SJSA1 (cell line): ENCODE data around the gene FZD7. TPM values are rescaled to one million over a fixed set of nuclear protein-coding genes. Genes with fewer than 3 reads are reported as not detected.

ENCODE experiments used
- DNase-seq, 2 experiments: peaks; one replicate each; pipeline ENCODE4 v3.0.0-alpha.2; 2015 to 2020; ENCODE audit warnings: low spot score in 2 of 2, low read depth in 1 of 2
- H3K27ac ChIP-seq: fragments of 250-450 bp; sonication (Bioruptor Pico); 2 replicates; pipeline ENCODE4 v1.5.1; 2020; ENCODE audit warnings: mild to moderate bottlenecking, moderate library complexity
- H3K27me3 ChIP-seq: fragments of 250-450 bp; sonication (Bioruptor Pico); replicated peaks from 2 replicates; pipeline ENCODE4 v1.5.1; 2020; ENCODE audit warnings: mild to moderate bottlenecking, moderate library complexity
- H3K36me3 ChIP-seq: fragments of 250-450 bp; sonication (Bioruptor Pico); 2 replicates; pipeline ENCODE4 v1.5.1; 2020; ENCODE audit warnings: mild to moderate bottlenecking
- H3K4me1 ChIP-seq: fragments of 250-450 bp; sonication (Bioruptor Pico); replicated peaks from 2 replicates; pipeline ENCODE4 v1.6.1; 2021; ENCODE audit warnings: mild to moderate bottlenecking
- H3K4me3 ChIP-seq: fragments of 250-450 bp; sonication (Bioruptor Pico); 2 replicates; pipeline ENCODE4 v1.5.1; 2020; ENCODE audit warnings: mild to moderate bottlenecking
- H3K9me3 ChIP-seq: fragments of 250-450 bp; sonication (Bioruptor Pico); replicated peaks from 2 replicates; pipeline ENCODE4 v1.5.1; 2020; ENCODE audit warnings: mild to moderate bottlenecking
- total RNA-seq: library from RNA; depleted of rRNA; stranded (reverse); fragments of >200 nt; shearing (Covaris generic); gene quantifications from 2 replicates; pipeline ENCODE4 v1.2.3, GENCODE V29; 2014

The FZD7 gene
- total RNA-seq, 1 experiment from 2014 or later = 90.7 TPM

DNA sequence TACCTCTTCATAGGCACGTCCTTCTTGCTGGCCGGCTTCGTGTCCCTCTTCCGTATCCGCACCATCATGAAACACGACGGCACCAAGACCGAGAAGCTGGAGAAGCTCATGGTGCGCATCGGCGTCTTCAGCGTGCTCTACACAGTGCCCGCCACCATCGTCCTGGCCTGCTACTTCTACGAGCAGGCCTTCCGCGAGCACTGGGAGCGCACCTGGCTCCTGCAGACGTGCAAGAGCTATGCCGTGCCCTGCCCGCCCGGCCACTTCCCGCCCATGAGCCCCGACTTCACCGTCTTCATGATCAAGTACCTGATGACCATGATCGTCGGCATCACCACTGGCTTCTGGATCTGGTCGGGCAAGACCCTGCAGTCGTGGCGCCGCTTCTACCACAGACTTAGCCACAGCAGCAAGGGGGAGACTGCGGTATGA lies 2.3 kb downstream of the FZD7 start:
- peak overlapping the region; percentile 93 for H3K4me3 ChIP-seq
- peaks cover 48% of the 10 kb centered on the region for H3K36me3 ChIP-seq
- H3K9me3 ChIP-seq = no peaks in the 10 kb centered on the region; the same call in 1 of the 2 replicates
- DNase-seq = peak in 1 of 2 experiments; percentile 24
- H3K4me1 ChIP-seq = peaks cover 66% of the 10 kb centered on the region
- H3K27me3 ChIP-seq = no peaks in the 10 kb centered on the region
- no peak overlapping the region; the same call in 1 of the 2 replicates for H3K27ac ChIP-seq

DNA sequence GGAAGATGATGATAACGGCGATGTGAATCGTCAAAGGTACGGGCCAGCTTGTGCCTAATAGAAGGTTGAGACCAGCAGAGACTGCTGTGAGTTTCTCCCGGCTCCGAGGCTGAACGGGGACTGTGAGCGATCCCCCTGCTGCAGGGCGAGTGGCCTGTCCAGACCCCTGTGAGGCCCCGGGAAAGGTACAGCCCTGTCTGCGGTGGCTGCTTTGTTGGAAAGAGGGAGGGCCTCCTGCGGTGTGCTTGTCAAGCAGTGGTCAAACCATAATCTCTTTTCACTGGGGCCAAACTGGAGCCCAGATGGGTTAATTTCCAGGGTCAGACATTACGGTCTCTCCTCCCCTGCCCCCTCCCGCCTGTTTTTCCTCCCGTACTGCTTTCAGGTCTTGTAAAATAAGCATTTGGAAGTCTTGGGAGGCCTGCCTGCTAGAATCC lies 3.0 kb downstream of the FZD7 start:
- H3K4me1 ChIP-seq = peaks cover 61% of the 10 kb centered on the region
- DNase-seq = peak in 1 of 2 experiments; percentile 51
- H3K36me3 ChIP-seq = peaks cover 48% of the 10 kb centered on the region

GRCh38 chr2:202037086-202037485 lies 3.4 kb downstream of the FZD7 start:
- peak overlapping the region; percentile 87 for H3K27ac ChIP-seq
- peaks cover 57% of the 10 kb centered on the region for H3K4me1 ChIP-seq
- no peaks in the 10 kb centered on the region; the same call in 1 of the 2 replicates for H3K9me3 ChIP-seq
- no peaks in the 10 kb centered on the region for H3K27me3 ChIP-seq
- peak overlapping the region; percentile 93 for H3K4me3 ChIP-seq
- peak; percentile 61 to 82 for DNase-seq
- peaks cover 48% of the 10 kb centered on the region for H3K36me3 ChIP-seq

More for the DNA sequence above, 3.0 kb downstream of the FZD7 start:
- Histone ChIP-seq H3K27me3 (no peaks in the 10 kb centered on the region), H3K27ac (peak overlapping the region; percentile 87), H3K9me3 (no peaks in the 10 kb centered on the region; the same call in 1 of the 2 replicates), H3K4me3 (peak overlapping the region; percentile 93)

DNA sequence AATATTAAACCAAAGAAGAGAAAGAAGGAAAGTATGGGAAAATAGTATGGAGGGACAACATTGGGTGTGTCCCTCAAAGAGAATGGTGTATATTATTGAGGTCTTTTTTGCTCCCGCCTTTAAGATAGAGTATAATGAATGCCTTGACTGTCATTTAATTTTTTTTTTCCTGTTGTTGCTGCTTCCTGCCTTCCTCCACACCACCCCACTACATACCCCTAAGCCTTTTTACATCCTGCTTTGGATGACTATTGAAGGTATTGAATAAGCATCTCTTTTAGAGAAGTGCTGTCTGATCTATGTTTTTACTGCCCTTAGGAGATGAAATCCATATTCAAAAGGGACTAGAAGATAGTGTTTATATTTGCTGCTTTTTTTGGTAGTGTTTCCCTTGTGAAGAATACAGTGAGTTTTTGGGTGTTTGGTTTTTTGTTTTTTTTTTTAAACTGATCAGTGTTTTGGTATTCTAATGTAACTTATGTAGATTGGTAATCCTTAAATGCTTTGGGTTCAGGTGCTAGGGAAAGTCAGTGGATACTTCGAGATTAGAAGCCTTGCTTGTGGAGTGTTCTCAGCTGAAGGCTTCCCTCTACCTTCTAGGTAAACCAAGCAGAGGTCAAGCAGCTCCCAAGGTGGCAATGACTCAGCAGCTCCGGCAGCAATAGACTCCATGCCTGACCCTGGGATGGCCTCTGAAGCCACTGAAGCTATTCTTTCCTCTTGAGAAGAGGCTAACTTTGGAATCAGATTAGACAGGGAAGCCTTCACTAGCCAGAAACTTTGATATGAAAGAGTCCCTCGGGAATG lies 5.0 kb downstream of the FZD7 start:
- peak; percentile 68 to 72 for DNase-seq
- Histone ChIP-seq H3K36me3 (peaks cover 48% of the 10 kb centered on the region), H3K9me3 (no peaks in the 10 kb centered on the region; the same call in 1 of the 2 replicates), H3K27me3 (no peaks in the 10 kb centered on the region), H3K4me1 (peaks cover 59% of the 10 kb centered on the region), H3K4me3 (peak overlapping the region; percentile 10), H3K27ac (peak overlapping the region; percentile 87)

DNA sequence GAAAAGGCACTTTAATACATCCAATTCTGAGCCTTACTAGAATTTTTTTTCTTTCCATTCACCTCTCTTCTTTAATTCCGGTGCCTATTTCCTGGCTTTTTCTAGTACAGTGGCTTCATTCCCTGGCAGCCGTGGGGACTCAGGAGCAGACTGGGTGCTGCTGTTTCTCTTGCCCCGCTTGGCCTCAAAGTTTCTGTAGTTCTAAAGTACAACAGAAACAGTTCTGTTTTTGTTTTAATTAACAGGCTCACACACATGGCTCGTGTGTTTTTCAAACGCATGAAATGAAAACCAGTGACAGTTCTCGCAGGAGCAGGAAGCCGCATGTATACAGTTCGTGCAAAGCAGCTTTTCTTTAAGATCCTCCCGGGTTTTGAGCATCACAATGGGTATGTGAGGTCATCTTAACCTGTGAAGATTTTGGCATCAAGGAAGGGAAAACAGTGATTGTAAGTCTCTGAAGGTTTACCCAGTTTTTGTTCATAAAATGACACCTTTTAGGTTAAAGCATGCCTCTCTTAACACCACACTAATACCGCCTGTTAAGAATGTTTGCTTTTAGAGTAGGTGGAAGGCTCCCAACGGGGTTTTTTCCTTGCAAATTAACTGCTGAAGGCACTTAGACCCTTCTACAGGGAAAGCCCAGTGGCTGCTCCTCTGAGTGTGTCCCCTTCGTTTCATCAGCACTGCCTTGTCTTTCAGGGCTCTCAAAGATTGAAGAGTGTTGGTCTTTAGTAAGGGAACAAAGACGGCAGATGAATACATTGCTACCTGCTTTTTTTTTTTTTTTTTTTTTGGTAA lies 5.8 kb downstream of the FZD7 start:
- Histone ChIP-seq H3K27me3 (no peaks in the 10 kb centered on the region), H3K9me3 (no peaks in the 10 kb centered on the region), H3K4me3 (peak overlapping the region; percentile 10), H3K27ac (peak overlapping the region; percentile 87), H3K4me1 (peaks cover 59% of the 10 kb centered on the region), H3K36me3 (peaks cover 40% of the 10 kb centered on the region)
- DNase-seq = no peak

- no peak for DNase-seq
- Histone ChIP-seq H3K36me3 (peaks cover 32% of the 10 kb centered on the region), H3K4me3 (no peak overlapping the region), H3K9me3 (no peaks in the 10 kb centered on the region), H3K27ac (no peak overlapping the region; the same call in 1 of the 2 replicates), H3K27me3 (no peaks in the 10 kb centered on the region), H3K4me1 (peaks cover 55% of the 10 kb centered on the region)
Measured at GRCh38 chr2:202040079-202040844, 6.6 kb downstream of the FZD7 start.

- Histone ChIP-seq H3K4me1 (peaks cover 38% of the 10 kb centered on the region), H3K36me3 (peaks cover 11% of the 10 kb centered on the region), H3K27me3 (no peaks in the 10 kb centered on the region), H3K27ac (no peak overlapping the region), H3K9me3 (no peaks in the 10 kb centered on the region), H3K4me3 (no peak overlapping the region)
- DNase-seq = no peak
Measured at GRCh38 chr2:202042444-202042843, 8.8 kb downstream of the FZD7 start.

GRCh38 chr2:202043475-202043874 lies 9.8 kb downstream of the FZD7 start:
- no peak for DNase-seq
- Histone ChIP-seq H3K36me3 (peaks cover 3% of the 10 kb centered on the region), H3K27ac (no peak overlapping the region)

GRCh38 chr2:202044777-202045176 lies 11.1 kb downstream of the FZD7 start:
- Histone ChIP-seq H3K4me1 (peaks cover 16% of the 10 kb centered on the region), H3K27me3 (no peaks in the 10 kb centered on the region), H3K4me3 (no peak overlapping the region), H3K9me3 (no peaks in the 10 kb centered on the region), H3K36me3 (no peaks in the 10 kb centered on the region), H3K27ac (no peak overlapping the region)
- no peak for DNase-seq

More at GRCh38 chr2:202043475-202043874, 9.8 kb downstream of the FZD7 start:
- Histone ChIP-seq H3K9me3 (no peaks in the 10 kb centered on the region), H3K4me3 (no peak overlapping the region), H3K4me1 (peaks cover 29% of the 10 kb centered on the region), H3K27me3 (no peaks in the 10 kb centered on the region)

DNA sequence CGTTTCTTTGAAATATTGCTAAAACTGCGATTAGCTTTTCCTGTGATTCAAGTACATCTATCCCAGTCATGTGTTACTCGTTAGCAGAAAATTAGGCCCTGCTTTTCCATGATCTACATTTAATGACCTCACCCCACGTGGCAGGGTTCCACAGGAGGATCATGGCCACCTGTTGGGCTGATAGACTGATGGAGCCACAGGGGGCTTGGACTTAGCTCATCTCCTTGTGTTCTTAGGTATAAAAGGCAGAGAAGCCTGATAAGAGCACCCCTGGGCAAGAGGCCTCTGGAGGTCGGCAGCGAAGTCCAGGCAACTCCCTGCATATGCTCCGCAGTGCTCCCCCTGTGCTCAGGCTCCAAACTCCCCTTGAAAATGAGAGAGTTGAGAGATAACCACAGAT lies 12.9 kb downstream of the FZD7 start:
- H3K9me3 ChIP-seq = no peaks in the 10 kb centered on the region
- DNase-seq = no peak
- H3K4me1 ChIP-seq = peaks cover 5% of the 10 kb centered on the region; the same call in 1 of the 2 replicates
- no peak overlapping the region for H3K27ac ChIP-seq
- no peaks in the 10 kb centered on the region for H3K36me3 ChIP-seq
- H3K27me3 ChIP-seq = no peaks in the 10 kb centered on the region
- H3K4me3 ChIP-seq = no peak overlapping the region

DNA sequence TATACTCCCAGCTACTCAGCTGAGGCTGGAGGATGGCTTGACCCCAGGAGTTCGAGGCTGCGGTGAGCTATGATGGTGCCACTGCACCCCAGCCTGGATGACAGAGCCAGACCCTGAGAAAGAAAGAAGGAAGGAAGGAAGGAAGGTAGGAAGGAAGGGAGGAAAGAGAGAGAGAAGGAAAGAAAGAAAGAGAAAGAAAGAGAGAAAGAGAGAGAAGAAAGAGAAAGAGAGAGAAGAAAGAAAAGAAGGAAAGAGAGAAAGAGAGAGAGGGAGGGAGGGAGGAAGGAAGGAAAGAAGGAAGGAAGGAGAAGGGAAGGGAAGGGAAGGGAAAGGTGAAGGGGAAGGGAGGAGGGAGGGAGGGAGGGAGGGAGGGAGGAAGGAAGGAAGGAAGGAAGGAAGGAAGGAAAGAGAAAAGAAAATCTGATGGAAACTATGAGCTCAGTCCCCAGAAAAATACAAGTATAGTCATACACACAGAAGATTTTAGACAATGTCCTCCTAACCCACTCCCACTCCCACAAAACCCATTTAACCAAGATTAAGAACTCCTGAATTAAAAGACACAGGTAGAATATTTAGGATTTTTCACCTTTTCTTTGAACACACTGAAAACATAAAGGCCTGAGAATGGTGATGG lies 15.6 kb downstream of the FZD7 start:
- Histone ChIP-seq H3K27ac (no peak overlapping the region), H3K9me3 (no peaks in the 10 kb centered on the region), H3K27me3 (no peaks in the 10 kb centered on the region), H3K36me3 (no peaks in the 10 kb centered on the region), H3K4me3 (no peak overlapping the region), H3K4me1 (no peaks in the 10 kb centered on the region)
- no peak for DNase-seq

DNA sequence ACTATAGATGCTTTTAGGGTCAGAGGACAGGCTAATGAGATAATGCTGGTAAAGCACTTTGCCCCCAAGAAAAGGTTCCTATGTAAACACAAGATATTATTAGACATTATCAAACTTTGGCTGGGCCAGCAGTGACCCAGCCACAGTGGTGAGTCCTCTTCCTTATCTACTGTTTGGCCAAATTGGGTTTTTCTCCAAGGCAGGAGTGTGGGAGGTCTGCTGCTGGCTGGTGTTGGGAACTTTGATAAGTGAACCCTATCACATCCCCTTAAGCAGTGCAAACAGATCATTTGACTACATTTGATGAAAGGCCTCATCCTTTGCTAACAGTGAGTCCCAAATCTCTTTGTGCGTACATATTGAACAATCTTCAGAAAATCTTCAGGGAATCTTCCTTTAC lies 16.2 kb downstream of the FZD7 start:
- Histone ChIP-seq H3K4me3 (no peak overlapping the region), H3K9me3 (no peaks in the 10 kb centered on the region), H3K27me3 (no peaks in the 10 kb centered on the region), H3K27ac (no peak overlapping the region), H3K36me3 (no peaks in the 10 kb centered on the region), H3K4me1 (no peaks in the 10 kb centered on the region)
- DNase-seq = no peak

- no peaks in the 10 kb centered on the region for H3K27me3 ChIP-seq
Measured at GRCh38 chr2:202050652-202051051, 17.0 kb downstream of the FZD7 start.

More at GRCh38 chr2:202050652-202051051, 17.0 kb downstream of the FZD7 start:
- Histone ChIP-seq H3K27ac (no peak overlapping the region), H3K4me3 (no peak overlapping the region), H3K9me3 (no peaks in the 10 kb centered on the region), H3K4me1 (no peaks in the 10 kb centered on the region), H3K36me3 (no peaks in the 10 kb centered on the region)
- no peak for DNase-seq
